K562 (cell line): Measurements from ENCODE around the gene CD93. TPM values are rescaled to one million over a fixed set of nuclear protein-coding genes. Genes with fewer than 3 reads are reported as not detected.

ENCODE experiments used
- CREM ChIP-seq: IDR thresholded peaks from 2 replicates; pipeline ENCODE4 v1.6.1; 2014; ENCODE audit warnings: antibody characterized with exemption, low read depth
- E2F4 ChIP-seq: sonication (generic); formaldehyde crosslinking; IDR thresholded peaks from 2 replicates; pipeline ENCODE4 v1.8.0; 2022; ENCODE audit warnings: mild to moderate bottlenecking, low read depth, missing genetic modification reagents
- EGR1 ChIP-seq: fragments of 450-650 bp; conservative IDR thresholded peaks from 2 replicates; pipeline ENCODE4 v1.6.1; 2017; ENCODE audit warnings: mild to moderate bottlenecking
- HMG20A ChIP-seq: fragments of 450-650 bp; formaldehyde crosslinking; conservative IDR thresholded peaks from 2 replicates; pipeline ENCODE4 v1.4.0; 2020; ENCODE audit warnings: mild to moderate bottlenecking, mixed read lengths
- KLF1 ChIP-seq: fragments of 450-650 bp; IDR thresholded peaks from 2 replicates; pipeline ENCODE4 v1.6.1; 2016; ENCODE audit warnings: missing genetic modification characterization, missing compliant biosample characterization
- KLF13 ChIP-seq: fragments of 450-650 bp; IDR thresholded peaks from 2 replicates; pipeline ENCODE4 v1.6.1; 2016; ENCODE audit warnings: missing genetic modification characterization, low read depth, mild to moderate bottlenecking, missing compliant biosample characterization, moderate library complexity, borderline replicate concordance
- MAFF ChIP-seq: IDR thresholded peaks from 2 replicates; pipeline ENCODE4 v1.6.1; 2012; ENCODE audit warnings: low read length, improper control_type of control experiment
- MBD2 ChIP-seq: sonication (generic); IDR thresholded peaks from 2 replicates; pipeline ENCODE4 v1.6.1; 2016; ENCODE audit warnings: low read depth, borderline replicate concordance
- MEF2A ChIP-seq: IDR thresholded peaks from 2 replicates; pipeline ENCODE4 v1.6.1; 2011; ENCODE audit warnings: low read depth, mild to moderate bottlenecking, low read length, moderate library complexity; ENCODE audit not compliant: control insufficient read depth
- PTBP1 ChIP-seq: fragments of 200-400 bp; formaldehyde crosslinking; IDR thresholded peaks from 2 replicates; pipeline ENCODE4 v1.6.1; 2017; ENCODE audit warnings: low read depth, low read length
- RERE ChIP-seq: sonication (generic); formaldehyde crosslinking; IDR thresholded peaks from 2 replicates; pipeline ENCODE4 v1.8.0; 2023; ENCODE audit warnings: missing genetic modification reagents, mild to moderate bottlenecking, borderline replicate concordance
- RFX1 ChIP-seq: fragments of 450-650 bp; IDR thresholded peaks from 2 replicates; pipeline ENCODE4 v1.6.1; 2016; ENCODE audit warnings: mild to moderate bottlenecking, moderate library complexity
- RHOXF2B ChIP-seq: fragments of 250-450 bp; sonication (Bioruptor Pico); conservative IDR thresholded peaks from 2 replicates; pipeline ENCODE4 v1.5.1; 2021
- SMAD4 ChIP-seq: fragments of 250-450 bp; sonication (Bioruptor Pico); conservative IDR thresholded peaks from 2 replicates; pipeline ENCODE4 v1.8.0; 2021; ENCODE audit warnings: inconsistent platforms, mild to moderate bottlenecking, moderate library complexity
- SNIP1 ChIP-seq: fragments of 450-650 bp; IDR thresholded peaks from 2 replicates; pipeline ENCODE4 v1.7.1; 2017; ENCODE audit warnings: low read depth, mild to moderate bottlenecking
- TAF15 ChIP-seq: fragments of 200-400 bp; formaldehyde crosslinking; IDR thresholded peaks from 2 replicates; pipeline ENCODE4 v1.6.1; 2017; ENCODE audit warnings: mild to moderate bottlenecking, low read depth, low read length, moderate library complexity
- TBL1XR1 ChIP-seq, 2 experiments: IDR thresholded peaks; 2 replicates each; pipeline ENCODE4 v1.6.1; 2012; ENCODE audit warnings: improper control_type of control experiment in 2 of 2, low read length in 2 of 2, mild to moderate bottlenecking in 1 of 2
- TGIF2 ChIP-seq: sonication (generic); formaldehyde crosslinking; IDR thresholded peaks from 2 replicates; pipeline ENCODE4 v1.8.1; 2022; ENCODE audit warnings: mild to moderate bottlenecking, missing genetic modification reagents, moderate library complexity
- UBTF ChIP-seq, 2 experiments: IDR thresholded peaks; 2 replicates each; pipeline ENCODE4 v1.6.1; 2012; ENCODE audit warnings: improper control_type of control experiment in 2 of 2, low read depth in 2 of 2, low read length in 2 of 2, borderline replicate concordance in 1 of 2
- ZNF175 ChIP-seq: fragments of 200-800 bp; sonication (Bioruptor generic); IDR thresholded peaks from 2 replicates; pipeline ENCODE4 v1.6.1; 2016; ENCODE audit warnings: low read depth, mild to moderate bottlenecking, missing genetic modification characterization, missing compliant biosample characterization
- polyA plus RNA-seq, 8 experiments: library from polyadenylated mRNA; depleted of rRNA in 4 of 8; stranded (reverse) in 5 of 8; unstranded in 3 of 8; fragments of >200 nt; fragmentation: Nextera tagmentation in 2 of 8; fragmentation: Illumina TruSeq in 1 of 8; extraction: Ambion mirVana in 2 of 8; extraction: Trizol in 1 of 8; gene quantifications; 2 replicates each; pipeline versions ENCODE4 v1.2.1 to v1.2.3, GENCODE V29; 2011 to 2014; ENCODE audit warnings: inconsistent platforms in 1 of 8, missing spikeins in 1 of 8
- total RNA-seq, 7 experiments: library from RNA; depleted of rRNA in 6 of 7; stranded (reverse); fragments of >200 nt in 6 of 7; fragmentation: Illumina TruSeq in 2 of 7; extraction: Trizol in 2 of 7; gene quantifications; 2 replicates each; pipeline versions ENCODE4 v1.2.1 to v1.2.3, GENCODE V29; 2011 to 2021; ENCODE audit warnings: low replicate concordance in 1 of 7

CD93 gene
- total and polyA plus RNA-seq, 9 of the 15 experiments (the other 6 are each of a cell fraction or from before 2014, with no cell fraction given), result 0.03 to 0.20 (median 0.05) TPM

GRCh38 chr20:23132930-23133559 is 46.9 kb upstream of the CD93 start (continued):
- no peak for TF ChIP-seq KLF13 (tag)
- TF ChIP-seq RFX1, result no peak
- peak; percentile 66; the same call in 1 of the 2 replicates for TF ChIP-seq ZNF175 (CRISPR knock-in tag)
- no peak for TF ChIP-seq KLF1 (tag)
- peak; percentile 53; the same call in 1 of the 2 replicates for TF ChIP-seq MBD2
- TF ChIP-seq TGIF2, result no peak
- TF ChIP-seq UBTF (IDR thresholded peaks at IDR 0.05; ENCODE audit: borderline replicate concordance in 1 of 2, low read depth in 2 of 2, low read length in 2 of 2), result no peak
- no peak for TF ChIP-seq RERE (CRISPR knock-in tag)
- TF ChIP-seq MEF2A, result no peak
- TF ChIP-seq RHOXF2B, result no peak
- peak; percentile 96 for TF ChIP-seq SMAD4 (CRISPR knock-in tag)
- TF ChIP-seq E2F4, result no peak
- peak; percentile 42; the same call in 1 of the 2 replicates for TF ChIP-seq EGR1
- no peak for TF ChIP-seq MAFF
- TF ChIP-seq TAF15, result no peak
- no peak for TF ChIP-seq HMG20A (CRISPR knock-in tag)
- TF ChIP-seq SNIP1, result no peak
- peak; percentile 77 for TF ChIP-seq CREM
- no peak for TF ChIP-seq PTBP1
- peak; percentile 46 to 97; a peak in 3 of 4 replicates for TF ChIP-seq TBL1XR1 (IDR thresholded peaks at IDR 0.05; ENCODE audit: low read length in 2 of 2)
